K562 (cell line): ENCODE measurements around the gene CCT5. TPM values are rescaled to one million over a fixed set of nuclear protein-coding genes. Genes with fewer than 3 reads are reported as not detected.

Experiments used
- ATAC-seq: fragments of 200-7000 bp; cut with Tn5 transposase; 3 replicates; pipeline ENCODE4 v1.9.1; 2020; ENCODE audit warnings: moderate library complexity
- BruUV-seq: library from RNA; stranded (reverse); fragments of 400-500 nt; replicated peaks from 2 replicates; lab custom pipeline; 2021; lab: Mats Ljungman, UMichigan
- CTCF ChIA-PET: fragments of 300-600 bp; formaldehyde crosslinking; extraction: SDS; loops from one replicate; lab custom pipeline; 2021; ENCODE audit warnings: low intra/inter-chr PET ratio; lab: Yijun Ruan, JAX
- POLR2A ChIA-PET: fragments of 300-600, 350-650 bp; sonication (Branson Sonifier 250); formaldehyde crosslinking; extraction: SDS; loops from one replicate; lab custom pipeline; 2021; ENCODE audit warnings: antibody characterized with exemption, inconsistent platforms; lab: Yijun Ruan, JAX
- DNase-seq, 4 experiments: peaks; one replicate each; pipeline versions ENCODE4 v3.0.0 to v3.0.0-alpha.2; 2011 to 2018; ENCODE audit warnings: low spot score in 3 of 4, mixed read lengths in 3 of 4; ENCODE audit errors: extremely low read depth in 1 of 4
- FAIRE-seq: peaks from 2 replicates; lab custom pipeline; 2011; peaks lifted over from hg19 to GRCh38; lab: Jason Lieb, UNC
- H2AFZ ChIP-seq: 2 replicates; pipeline ENCODE4 v1.6.0; 2011; ENCODE audit warnings: low read depth, low read length, control low read depth, inconsistent platforms
- H3K27ac ChIP-seq: fragments of 200-600 bp; 3 replicates; pipeline ENCODE4 v1.8.0; 2011; ENCODE audit warnings: low read depth, mild to moderate bottlenecking, control low read depth, inconsistent platforms, low read length, moderate library complexity, mixed read lengths; ENCODE audit errors: extremely low read depth
- H3K27me3 ChIP-seq, 2 experiments: fragments of 300-600 bp in 1 of 2; 2 replicates in 1 of 2; 3 replicates in 1 of 2; pipeline versions ENCODE4 v1.6.0 to v1.8.0; 2011; ENCODE audit warnings: inconsistent platforms in 2 of 2, low read length in 2 of 2, mild to moderate bottlenecking in 1 of 2, mixed read lengths in 1 of 2, moderate library complexity in 1 of 2; ENCODE audit not compliant: control insufficient read depth in 2 of 2, insufficient read depth in 2 of 2
- H3K36me3 ChIP-seq: fragments of 300-600 bp; 3 replicates; pipeline ENCODE4 v1.8.0; 2011; ENCODE audit warnings: mild to moderate bottlenecking, low read length, inconsistent platforms; ENCODE audit not compliant: control insufficient read depth, insufficient read depth
- H3K4me1 ChIP-seq, 2 experiments: fragments of 200-600 bp in 1 of 2; replicated peaks in 1 of 2; 2 replicates in 1 of 2; 3 replicates in 1 of 2; pipeline versions ENCODE4 v1.5.1 to v1.8.0; 2011; ENCODE audit warnings: inconsistent platforms in 2 of 2, low read length in 2 of 2, mild to moderate bottlenecking in 1 of 2, mixed read lengths in 1 of 2, moderate library complexity in 1 of 2; ENCODE audit not compliant: control insufficient read depth in 2 of 2, insufficient read depth in 2 of 2
- H3K4me2 ChIP-seq: 2 replicates; pipeline ENCODE4 v1.6.1; 2011; ENCODE audit warnings: low read length, control low read depth, inconsistent platforms, mixed read lengths; ENCODE audit not compliant: insufficient read depth
- H3K4me3 ChIP-seq: fragments of 200-600 bp; sonication (generic), shearing (Covaris generic); 2 replicates; pipeline ENCODE4 v1.5.1; 2016; ENCODE audit warnings: control low read depth, inconsistent platforms
- H3K79me2 ChIP-seq: fragments of 200-600 bp; 3 replicates; pipeline ENCODE4 v1.8.0; 2011; ENCODE audit warnings: low read length, inconsistent platforms; ENCODE audit not compliant: control insufficient read depth, insufficient read depth
- H3K9ac ChIP-seq, 2 experiments: 2 replicates each; pipeline versions ENCODE4 v1.6.0 to v1.6.1; 2011; ENCODE audit warnings: low read depth in 2 of 2, low read length in 2 of 2, control low read depth in 1 of 2, inconsistent platforms in 1 of 2, mild to moderate bottlenecking in 1 of 2, mixed read lengths in 1 of 2; ENCODE audit not compliant: insufficient read depth in 1 of 2
- H3K9me1 ChIP-seq: one replicate; pipeline ENCODE4 v1.6.0; 2011; ENCODE audit warnings: inconsistent platforms, mild to moderate bottlenecking, low read length, moderate library complexity; ENCODE audit not compliant: control insufficient read depth, insufficient read depth
- H3K9me3 ChIP-seq: replicated peaks from 2 replicates; pipeline ENCODE4 v1.5.1; 2011; ENCODE audit warnings: low read depth, low read length, inconsistent platforms; ENCODE audit not compliant: control insufficient read depth, insufficient read depth
- H4K20me1 ChIP-seq: replicated peaks from 2 replicates; pipeline ENCODE4 v1.6.1; 2011; ENCODE audit warnings: low read length, inconsistent platforms, mixed read lengths; ENCODE audit not compliant: control insufficient read depth, insufficient read depth
- CHD4 ChIP-seq: fragments of 200-600 bp; sonication (generic); IDR thresholded peaks from 3 replicates; pipeline ENCODE4 v1.6.1; 2012; ENCODE audit warnings: low read depth, mild to moderate bottlenecking, mixed read lengths, low read length, inconsistent platforms; ENCODE audit not compliant: insufficient read depth, insufficient replicate concordance, poor library complexity, severe bottlenecking
- GABPA ChIP-seq: fragments of 200-800 bp; sonication (Bioruptor generic); conservative IDR thresholded peaks from 2 replicates; pipeline ENCODE4 v1.6.1; 2016; ENCODE audit warnings: low read depth, missing genetic modification characterization, missing compliant biosample characterization
- MCM5 ChIP-seq: fragments of 450-650 bp; IDR thresholded peaks from 2 replicates; pipeline ENCODE4 v1.6.1; 2016; ENCODE audit warnings: low read depth
- NBN ChIP-seq: fragments of 450-650 bp; IDR thresholded peaks from 2 replicates; pipeline ENCODE4 v1.6.1; 2016; ENCODE audit warnings: low read depth, mild to moderate bottlenecking
- PHB2 ChIP-seq: fragments of 450-650 bp; IDR thresholded peaks from 2 replicates; pipeline ENCODE4 v1.6.1; 2017; ENCODE audit warnings: low read depth
- POLR3A ChIP-seq: IDR thresholded peaks from 2 replicates; pipeline ENCODE4 v1.6.1; 2011; ENCODE audit warnings: borderline replicate concordance, mild to moderate bottlenecking, moderate library complexity; ENCODE audit not compliant: insufficient read length, insufficient read depth; ENCODE audit errors: extremely low read depth
- RNF2 ChIP-seq: sonication (generic); IDR thresholded peaks from 2 replicates; pipeline ENCODE4 v1.6.1; 2016
- ZFP36 ChIP-seq: fragments of 150-350 bp; IDR thresholded peaks from 2 replicates; pipeline ENCODE4 v1.6.1; 2018; ENCODE audit warnings: low read length, low read depth; ENCODE audit not compliant: partially characterized antibody
- WGBS: fragments of 100-300 bp; shearing (Covaris generic); methylation state at CpG from one replicate; pipeline ENCODE4 v1.1.6; 2016; ENCODE audit warnings: low coverage, mixed read lengths; ENCODE audit not compliant: insufficient coverage; ENCODE audit errors: missing lambda C conversion rate; 5-methylcytosine and 5-hydroxymethylcytosine counted together
- in situ Hi-C: fragments of 300-500 bp; cut with MboI; formaldehyde crosslinking; loops from 4 replicates; pipeline ENCODE4 v1.15.0; 2018; ENCODE audit warnings: inconsistent platforms, mixed read lengths
- intact Hi-C: fragments of 100-400 bp; cut with micrococcal nuclease; formaldehyde crosslinking; loops from 2 replicates; pipeline ENCODE4 v1.14.2; 2022
- polyA plus RNA-seq, 8 experiments: library from polyadenylated mRNA; depleted of rRNA in 4 of 8; stranded (reverse) in 5 of 8; unstranded in 3 of 8; fragments of >200 nt; fragmentation: Nextera tagmentation in 2 of 8; fragmentation: Illumina TruSeq in 1 of 8; extraction: Ambion mirVana in 2 of 8; extraction: Trizol in 1 of 8; gene quantifications; 2 replicates each; pipeline versions ENCODE4 v1.2.1 to v1.2.3, GENCODE V29; 2011 to 2014; ENCODE audit warnings: inconsistent platforms in 1 of 8, missing spikeins in 1 of 8
- total RNA-seq, 7 experiments: library from RNA; depleted of rRNA in 6 of 7; stranded (reverse); fragments of >200 nt in 6 of 7; fragmentation: Illumina TruSeq in 2 of 7; extraction: Trizol in 2 of 7; gene quantifications; 2 replicates each; pipeline versions ENCODE4 v1.2.1 to v1.2.3, GENCODE V29; 2011 to 2021; ENCODE audit warnings: low replicate concordance in 1 of 7
- TF ChIP-seq, protein P1 (sequence below): fragments of 250-450 bp; sonication (Bioruptor Pico); IDR thresholded peaks from 2 replicates; pipeline ENCODE4 v1.4.0; 2020

Gene CCT5
- total and polyA plus RNA-seq, 9 of the 15 experiments (the other 6 are each of a cell fraction or from before 2014, with no cell fraction given): 782 to 1,606 (median 1,153) TPM

DNA sequence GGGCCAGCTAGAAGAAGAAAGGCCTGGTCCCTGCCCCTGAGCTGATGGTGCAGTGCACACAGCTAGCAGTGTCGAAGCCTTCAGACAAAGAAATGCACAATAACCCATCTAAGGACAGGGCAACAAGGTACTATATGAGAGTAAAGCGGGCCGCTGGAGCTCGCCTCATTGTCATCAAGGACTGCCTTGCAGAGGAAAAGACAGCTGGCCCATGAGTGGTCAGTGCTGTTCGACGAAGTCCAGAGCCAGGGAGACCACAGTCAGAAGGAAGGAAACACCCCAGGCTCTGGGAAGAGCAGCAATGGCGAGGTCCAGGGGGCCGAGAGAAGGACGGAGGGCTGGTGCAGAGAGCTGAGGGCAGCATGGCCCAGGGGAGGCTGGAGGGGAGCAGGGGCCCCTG is 17.7 kb upstream of the CCT5 start:
- no peaks in the 10 kb centered on the region for H3K9me3 ChIP-seq
- no peak overlapping the region for H3K4me2 ChIP-seq
- BruUV-seq: no TSS peak
- WGBS: 90% methylated on average over 9 of the region's 9 CpGs
- H2AFZ ChIP-seq: no peak overlapping the region
- H3K27me3 ChIP-seq: no peaks in the 10 kb centered on the region
- in situ Hi-C loops: no loop called here
- intact Hi-C loops: no loop called here
- ChIA-PET POLR2A (interaction anchor here (0.7 to 2.1 kb wide), 2 partner anchors 9 to 183 kb away, joined by 3 to 9 read pairs; no protein-coding TSS in a partner anchor), CTCF (no interaction called here)
- H3K9me1 ChIP-seq: no peaks in the 10 kb centered on the region
- H3K4me3 ChIP-seq: no peak overlapping the region
- TF ChIP-seq NBN (no peak), GABPA (tag) (no peak), POLR3A (no peak), MCM5 (no peak), CHD4 (no peak), RNF2 (no peak), PHB2 (no peak), ZFP36 (no peak)
- TF ChIP-seq, protein P1, sequence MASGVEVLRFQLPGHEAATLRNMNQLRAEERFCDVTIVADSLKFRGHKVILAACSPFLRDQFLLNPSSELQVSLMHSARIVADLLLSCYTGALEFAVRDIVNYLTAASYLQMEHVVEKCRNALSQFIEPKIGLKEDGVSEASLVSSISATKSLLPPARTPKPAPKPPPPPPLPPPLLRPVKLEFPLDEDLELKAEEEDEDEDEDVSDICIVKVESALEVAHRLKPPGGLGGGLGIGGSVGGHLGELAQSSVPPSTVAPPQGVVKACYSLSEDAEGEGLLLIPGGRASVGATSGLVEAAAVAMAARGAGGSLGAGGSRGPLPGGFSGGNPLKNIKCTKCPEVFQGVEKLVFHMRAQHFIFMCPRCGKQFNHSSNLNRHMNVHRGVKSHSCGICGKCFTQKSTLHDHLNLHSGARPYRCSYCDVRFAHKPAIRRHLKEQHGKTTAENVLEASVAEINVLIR: no peak
- 0 out of 2 replicates have a peak, but pooled peaks cover 3% of the 10 kb centered on the region for H4K20me1 ChIP-seq
- ATAC-seq (no peak), FAIRE-seq (no peak), DNase-seq (no peak)
- H3K27ac ChIP-seq: no peak overlapping the region
- H3K4me1 ChIP-seq: peaks cover 0 to 2% of the 10 kb centered on the region in 2 experiments; a peak in 1 of 5 replicates
- no peaks in the 10 kb centered on the region for H3K79me2 ChIP-seq
- H3K36me3 ChIP-seq: peaks cover 43% of the 10 kb centered on the region
- H3K9ac ChIP-seq: peak overlapping the region in 1 of 2 experiments; percentile 40; a peak in 1 of 4 replicates
